H4 (cell line): ENCODE measurements around the gene SLC9A4. TPM values are rescaled to one million over a fixed set of nuclear protein-coding genes. Genes with fewer than 3 reads are reported as not detected.

Source experiments
- DNase-seq: peaks from one replicate; pipeline ENCODE4 v3.0.0-alpha.2; 2015; ENCODE audit warnings: low spot score
- total RNA-seq: library from RNA; depleted of rRNA; stranded (reverse); fragments of >200 nt; shearing (Covaris generic); gene quantifications from 2 replicates; pipeline ENCODE4 v1.2.3, GENCODE V29; 2014; rRNA removed

Gene SLC9A4
- total RNA-seq: not detected in 2 replicates

- peak; percentile 21 for DNase-seq
Observed at GRCh38 chr2:102473020-102473419, at the start of gene SLC9A4. TSS of gene SLC9A4 (plus strand) at chr2:102473226. CDS start at chr2:102473760, 534 bp downstream.

DNA sequence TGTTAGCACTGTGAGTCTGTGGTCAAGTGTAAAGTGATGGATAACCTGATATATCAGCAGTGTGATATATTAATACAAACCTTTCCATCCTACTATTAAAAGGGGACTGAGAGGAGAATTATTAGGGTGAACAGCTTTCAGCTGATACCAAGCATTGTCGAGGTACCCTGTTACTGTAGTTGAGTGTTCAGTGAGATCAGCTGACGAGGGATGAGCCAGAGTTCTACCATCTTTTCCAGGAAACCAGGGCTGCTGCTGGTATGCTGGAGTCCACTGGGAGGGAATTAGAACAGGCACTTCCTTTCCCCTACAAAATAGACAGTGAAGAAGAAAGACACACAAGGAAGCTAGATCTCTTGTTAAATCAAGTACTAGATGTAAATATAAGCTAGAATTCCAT lies 49.7 kb upstream of the SLC9A4 start:
- no peak for DNase-seq

- DNase-seq: no peak
Observed at GRCh38 chr2:102424754-102425153, 48.3 kb upstream of the SLC9A4 start.

DNA sequence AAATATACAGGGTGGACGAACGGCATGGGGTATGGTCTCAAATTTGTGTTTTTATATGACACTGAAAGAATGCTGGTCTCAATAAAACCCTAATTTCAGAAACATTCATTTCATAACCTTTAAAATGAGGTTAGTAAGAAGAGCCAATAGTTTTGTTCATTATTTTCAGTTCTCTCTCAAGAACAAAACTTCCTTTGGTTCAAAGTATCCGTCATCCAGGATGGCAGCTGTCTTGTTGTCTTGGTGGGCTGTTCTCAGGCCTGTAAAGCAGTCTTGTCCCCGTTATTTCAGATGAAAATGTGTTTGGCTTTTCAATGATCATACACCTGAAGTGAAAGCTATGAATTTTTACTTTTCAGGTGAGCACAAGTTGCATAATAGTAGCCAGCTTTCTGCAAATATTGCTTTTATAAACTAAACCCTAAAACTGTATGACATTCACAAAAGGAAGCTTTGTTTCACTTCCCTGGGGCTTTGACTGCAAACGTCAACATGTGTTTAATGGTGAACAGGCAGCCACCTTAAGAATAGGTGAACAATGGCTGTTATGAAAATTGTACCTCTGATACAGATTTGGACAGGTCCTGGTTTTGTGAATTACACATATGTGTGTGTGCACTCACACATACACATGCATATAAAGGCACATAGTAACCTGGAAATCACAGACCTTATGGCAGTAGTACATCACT lies 47.4 kb upstream of the SLC9A4 start:
- no peak for DNase-seq

DNA sequence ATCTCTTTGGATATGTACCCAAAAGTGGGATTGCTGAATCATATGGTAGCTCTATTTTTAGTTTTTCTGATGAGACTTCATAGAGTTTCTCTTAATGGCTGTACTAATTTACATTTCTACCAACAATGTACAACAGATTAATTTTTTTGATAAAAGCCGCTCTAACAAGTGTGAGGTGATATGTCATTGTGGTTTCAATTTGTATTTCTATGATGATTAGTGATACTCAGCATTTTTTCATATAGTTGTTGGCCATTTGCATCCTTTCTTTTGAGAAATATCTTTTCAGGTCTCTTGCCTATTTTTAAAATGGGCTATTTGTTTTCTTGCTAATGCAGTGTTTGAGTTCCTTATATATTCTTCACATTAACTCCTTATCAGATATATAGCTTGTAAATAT lies 45.8 kb upstream of the SLC9A4 start:
- no peak for DNase-seq

DNA sequence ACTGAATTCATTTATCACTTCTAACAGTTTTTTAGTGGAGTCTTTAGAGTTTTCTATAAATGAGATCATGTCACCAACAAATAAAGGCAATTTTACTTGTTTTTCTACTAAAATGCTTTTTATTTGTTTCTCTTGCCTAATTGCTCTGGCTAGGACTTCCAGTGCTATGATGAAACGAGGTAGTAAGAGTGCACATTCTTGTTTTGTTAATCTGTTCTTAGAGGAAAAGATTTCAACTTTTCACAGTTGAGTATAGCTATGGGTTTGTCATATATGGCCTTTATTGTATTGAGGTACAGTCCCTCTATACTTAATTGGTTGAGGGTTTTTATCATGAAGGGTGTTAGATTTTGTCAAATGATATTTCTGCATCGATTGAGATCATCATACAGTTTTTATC lies 44.5 kb upstream of the SLC9A4 start:
- no peak for DNase-seq

DNA sequence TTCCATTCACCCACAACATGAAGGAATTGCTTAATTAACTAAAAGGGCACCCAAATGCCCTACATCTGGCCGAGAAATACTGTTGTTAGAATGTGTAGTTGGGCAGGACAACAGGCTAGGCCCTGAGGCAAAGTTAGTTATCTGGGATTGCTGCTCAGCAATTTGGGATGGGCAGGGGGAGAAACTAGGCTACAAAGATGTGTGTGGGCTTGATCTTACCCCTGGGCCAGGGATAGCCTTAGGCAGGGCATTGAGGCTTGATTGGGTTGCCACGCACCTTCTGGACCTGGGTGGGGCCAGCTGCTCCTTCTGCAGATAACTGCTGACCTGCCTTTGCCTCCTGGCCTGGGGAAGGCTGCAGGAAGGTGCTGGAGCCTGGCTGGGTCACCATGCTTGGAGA lies 40.6 kb upstream of the SLC9A4 start:
- DNase-seq: no peak

- DNase-seq: no peak
Observed at GRCh38 chr2:102433973-102434654, 38.9 kb upstream of the SLC9A4 start.

GRCh38 chr2:102434655-102435381 lies 38.2 kb upstream of the SLC9A4 start:
- no peak for DNase-seq

DNA sequence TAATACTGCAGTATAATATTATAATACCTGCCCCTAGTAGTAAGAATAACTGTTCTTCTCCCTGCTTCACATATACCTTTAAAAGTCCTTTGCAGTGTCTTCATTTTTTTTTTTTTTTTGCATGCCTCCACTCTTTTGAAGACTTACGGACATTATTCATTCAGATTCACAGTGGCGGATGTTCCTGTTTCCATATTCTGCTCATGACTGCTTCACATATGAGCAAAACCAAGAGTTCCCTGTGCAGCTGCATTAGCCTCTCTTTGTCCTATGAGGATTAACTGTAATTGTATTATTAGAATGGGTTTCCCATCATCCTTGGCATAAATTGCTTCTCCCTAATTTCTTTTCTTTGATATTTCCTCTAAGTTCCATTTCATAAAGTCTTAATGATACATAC lies 37.3 kb upstream of the SLC9A4 start:
- no peak for DNase-seq

DNA sequence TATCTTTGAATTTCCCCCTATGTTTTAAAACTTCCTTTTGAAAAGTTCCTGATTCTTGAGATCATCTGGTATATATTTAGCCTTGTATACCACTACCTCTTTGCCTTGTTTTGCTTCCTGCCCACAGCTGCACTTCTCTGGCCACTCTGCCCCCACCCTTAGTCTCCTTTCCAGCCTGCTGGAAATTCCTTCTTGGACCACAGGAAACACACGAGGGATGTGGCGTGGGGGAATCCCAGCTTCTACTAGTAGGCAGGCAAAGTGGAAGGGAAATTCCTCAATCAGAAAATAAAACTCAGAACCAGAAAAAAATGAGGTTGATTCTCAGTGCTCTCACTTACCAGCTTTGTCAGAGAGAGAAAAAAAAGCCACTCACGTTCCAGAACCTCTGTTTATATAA lies 36.7 kb upstream of the SLC9A4 start:
- DNase-seq: peak; percentile 24

GRCh38 chr2:102437122-102437521 lies 35.9 kb upstream of the SLC9A4 start:
- no peak for DNase-seq

- DNase-seq: no peak
Observed at GRCh38 chr2:102438111-102438510, 34.9 kb upstream of the SLC9A4 start.

GRCh38 chr2:102438578-102438977 lies 34.4 kb upstream of the SLC9A4 start:
- no peak for DNase-seq

- peak; percentile 38 for DNase-seq
Observed at GRCh38 chr2:102439065-102439695, 33.8 kb upstream of the SLC9A4 start.

- peak; percentile 22 for DNase-seq
Observed at GRCh38 chr2:102442967-102443828, 29.8 kb upstream of the SLC9A4 start.

- DNase-seq: no peak
Observed at GRCh38 chr2:102444233-102444632, 28.8 kb upstream of the SLC9A4 start.

- DNase-seq: no peak
Observed at GRCh38 chr2:102446936-102447335, 26.1 kb upstream of the SLC9A4 start.

DNA sequence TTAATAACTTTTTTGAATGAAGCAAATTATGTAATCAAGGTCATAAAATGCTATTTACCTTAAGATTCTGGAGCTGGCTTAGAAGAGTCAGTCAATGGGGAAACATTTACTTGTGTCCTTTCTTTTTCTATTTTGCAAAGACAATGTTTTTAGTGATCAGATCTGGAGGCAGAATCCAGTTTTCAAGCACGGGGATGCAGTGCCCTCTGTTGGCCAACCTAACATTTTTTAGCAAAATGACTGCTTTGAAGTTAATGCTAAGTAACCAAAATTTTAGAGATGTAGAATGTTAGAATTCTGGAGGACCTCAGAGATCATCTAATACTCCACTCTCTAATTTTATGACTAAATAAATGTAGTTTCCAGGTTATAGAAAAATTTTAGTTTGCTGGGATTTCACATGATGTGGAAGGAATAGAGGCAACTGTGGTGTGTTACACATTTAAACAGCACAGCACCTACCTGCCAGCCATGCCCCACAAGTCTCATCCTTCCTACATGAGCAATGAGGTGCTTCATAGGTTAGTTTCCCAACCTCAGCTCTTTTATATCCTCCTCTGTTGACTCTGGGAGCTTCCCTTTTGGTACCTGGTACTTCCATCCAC lies 23.6 kb upstream of the SLC9A4 start:
- DNase-seq: peak; percentile 25

DNA sequence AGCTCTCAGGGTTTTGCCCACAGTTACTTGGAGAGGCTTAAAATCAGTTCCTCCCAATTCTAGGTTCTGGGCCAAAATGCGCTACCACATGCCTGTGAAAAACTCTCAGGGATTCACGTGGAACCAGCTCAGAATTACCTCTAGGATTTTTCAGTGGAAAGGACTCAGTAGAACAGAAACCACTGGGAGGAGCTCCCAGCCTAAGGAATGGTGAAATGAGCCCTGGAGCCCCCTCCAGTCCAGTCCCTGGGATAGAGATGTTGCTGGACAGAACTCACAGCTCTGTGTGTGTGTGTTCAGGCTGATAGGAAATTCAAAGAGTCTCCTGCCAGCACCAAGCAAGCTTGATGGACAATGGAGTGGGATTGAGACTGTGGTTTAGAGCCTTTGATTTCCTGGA lies 21.1 kb upstream of the SLC9A4 start:
- no peak for DNase-seq

GRCh38 chr2:102453501-102453900 lies 19.5 kb upstream of the SLC9A4 start:
- DNase-seq: no peak
